HFFc6 (cell line): ENCODE data around the gene TBCE. TPM values are rescaled to one million over a fixed set of nuclear protein-coding genes. Genes with fewer than 3 reads are reported as not detected.
A peak's percentile ranks its signal among the peaks of the same experiment; 100 is the strongest.

Experiments used
- DNase-seq: peaks from one replicate; pipeline ENCODE4 v3.0.0-alpha.2; 2018
- H3K27ac Mint-ChIP-seq: 2 replicates; pipeline ENCODE4 v1.8.0; 2020; ENCODE audit warnings: mild to moderate bottlenecking, mixed read lengths
- H3K27me3 Mint-ChIP-seq: 2 replicates; pipeline ENCODE4 v1.8.0; 2021; ENCODE audit warnings: mild to moderate bottlenecking, moderate library complexity, mixed read lengths; ENCODE audit not compliant: insufficient read depth
- H3K36me3 Mint-ChIP-seq: 2 replicates; pipeline ENCODE4 v1.8.0; 2021; ENCODE audit warnings: low read depth, mixed read lengths
- H3K4me1 Mint-ChIP-seq: 2 replicates; pipeline ENCODE4 v1.8.0; 2020; ENCODE audit warnings: low read depth, mixed read lengths
- H3K4me3 Mint-ChIP-seq: 2 replicates; pipeline ENCODE4 v1.8.0; 2020; ENCODE audit warnings: mild to moderate bottlenecking, moderate library complexity, mixed read lengths
- H3K9me3 Mint-ChIP-seq: 2 replicates; pipeline ENCODE4 v1.8.0; 2020; ENCODE audit warnings: mild to moderate bottlenecking, mixed read lengths
- CTCF ChIP-seq: fragments of 200-600 bp; sonication (generic); IDR thresholded peaks from 2 replicates; pipeline ENCODE4 v1.5.0; 2021; ENCODE audit warnings: antibody characterized with exemption, mild to moderate bottlenecking
- total RNA-seq, 6 experiments: library from RNA; stranded (reverse); fragmentation: NEBNext Ultra II Directional; extraction: Animal tissue kit (Norgen Biotek cat#: 25700); gene quantifications; 2 replicates in 1 of 6; 3 replicates in 5 of 6; pipeline ENCODE4 v1.2.3, GENCODE V29; 2021

Gene TBCE
- total RNA-seq, 6 experiments from 2014 or later = 20.0 to 29.4 (median 26.0) TPM

- H3K4me3 Mint-ChIP-seq = peak overlapping the region; percentile 97; the same call in 1 of the 2 replicates
- H3K27ac Mint-ChIP-seq = peak overlapping the region; percentile 77
- H3K9me3 Mint-ChIP-seq = no peaks in the 10 kb centered on the region
Observed at GRCh38 chr1:235325854-235326253, 41.4 kb upstream of the TBCE start.

GRCh38 chr1:235326719-235327558 lies 40.3 kb upstream of the TBCE start:
- no peak for DNase-seq
- Mint-ChIP-seq H3K27ac (peak overlapping the region; percentile 77), H3K9me3 (no peaks in the 10 kb centered on the region), H3K27me3 (peaks cover 2% of the 10 kb centered on the region; the same call in 1 of the 2 replicates), H3K36me3 (peaks cover 16% of the 10 kb centered on the region), H3K4me1 (peaks cover 32% of the 10 kb centered on the region), H3K4me3 (peak overlapping the region; percentile 97; the same call in 1 of the 2 replicates)
- no peak for TF ChIP-seq CTCF

More at GRCh38 chr1:235325854-235326253, 41.4 kb upstream of the TBCE start:
- no peak for TF ChIP-seq CTCF
- peaks cover 2% of the 10 kb centered on the region; the same call in 1 of the 2 replicates for H3K27me3 Mint-ChIP-seq
- H3K36me3 Mint-ChIP-seq = peaks cover 18% of the 10 kb centered on the region
- H3K4me1 Mint-ChIP-seq = peaks cover 33% of the 10 kb centered on the region
- no peak for DNase-seq

- peak; percentile 10; the same call in 1 of the 2 replicates for TF ChIP-seq CTCF
- Mint-ChIP-seq H3K27me3 (peaks cover 2% of the 10 kb centered on the region; the same call in 1 of the 2 replicates), H3K4me3 (peak within 1 kb of the TSS; percentile 97; the same call in 1 of the 2 replicates), H3K9me3 (no peaks in the 10 kb centered on the region), H3K27ac (peak within 1 kb of the TSS; percentile 77), H3K4me1 (peaks cover 25% of the 10 kb centered on the region), H3K36me3 (peaks cover 10% of the 10 kb centered on the region)
- no peak for DNase-seq
Observed at GRCh38 chr1:235327559-235328270, 39.5 kb upstream of the TBCE start, which contains the start of gene ARID4B. Gene ARID4B (minus strand): TSS chr1:235328179. CDS start chr1:235326919, 1,260 bp downstream.

GRCh38 chr1:235328271-235329138 lies 38.7 kb upstream of the TBCE start, which contains the start of gene GGPS1:
Gene GGPS1 (plus strand): TSS chr1:235328570. CDS start chr1:235335265, 6,695 bp downstream.
- Mint-ChIP-seq H3K4me3 (no peak within 1 kb of the TSS; the same call in 1 of the 2 replicates), H3K4me1 (peaks cover 25% of the 10 kb centered on the region), H3K27me3 (peaks cover 2% of the 10 kb centered on the region; the same call in 1 of the 2 replicates), H3K36me3 (peaks cover 10% of the 10 kb centered on the region), H3K9me3 (no peaks in the 10 kb centered on the region), H3K27ac (no peak within 1 kb of the TSS)
- peak; percentile 51 for TF ChIP-seq CTCF
- DNase-seq = peak; percentile 100
